Measurements from ENCODE around the gene TNFSF12. TPM values are rescaled to one million over a fixed set of nuclear protein-coding genes. Genes with fewer than 3 reads are reported as not detected.
A peak's percentile ranks its signal among the peaks of the same experiment; 100 is the strongest.

Gene TNFSF12
- total RNA-seq, 1 donor from 2014 or later, result 4.3 TPM

GRCh38 chr17:7503521-7503920 lies 45.3 kb upstream of the TNFSF12 start:
- no peaks in the 10 kb centered on the region for H3K27me3 Mint-ChIP-seq
- no peak for TF ChIP-seq CTCF (conservative IDR thresholded peaks at IDR 0.05)
- peaks cover 47% of the 10 kb centered on the region for H3K36me3 Mint-ChIP-seq
- peak overlapping the region; percentile 57 for H3K27ac Mint-ChIP-seq
- H3K4me1 Mint-ChIP-seq (ENCODE audit: unreplicated experiment), result no peaks in the 10 kb centered on the region
- no peak overlapping the region for H3K4me3 Mint-ChIP-seq
- H3K9me3 Mint-ChIP-seq, result no peaks in the 10 kb centered on the region
- no peak for DNase-seq (ENCODE audit: extremely low spot score, unreplicated experiment)

GRCh38 chr17:7508145-7508544 lies 40.7 kb upstream of the TNFSF12 start:
- H3K4me1 Mint-ChIP-seq (ENCODE audit: unreplicated experiment), result no peaks in the 10 kb centered on the region
- no peak overlapping the region for H3K4me3 Mint-ChIP-seq
- H3K27ac Mint-ChIP-seq, result peak overlapping the region; percentile 70

GRCh38 chr17:7508846-7509245 lies 40.0 kb upstream of the TNFSF12 start:
- no peaks in the 10 kb centered on the region for H3K27me3 Mint-ChIP-seq
- no peaks in the 10 kb centered on the region for H3K9me3 Mint-ChIP-seq
- no peak for TF ChIP-seq CTCF (conservative IDR thresholded peaks at IDR 0.05)
- H3K4me1 Mint-ChIP-seq (ENCODE audit: unreplicated experiment), result no peaks in the 10 kb centered on the region
- H3K4me3 Mint-ChIP-seq, result no peak overlapping the region
- DNase-seq (ENCODE audit: extremely low spot score, unreplicated experiment), result no peak
- no peak overlapping the region for H3K27ac Mint-ChIP-seq
- H3K36me3 Mint-ChIP-seq, result peaks cover 30% of the 10 kb centered on the region

More at GRCh38 chr17:7508145-7508544, 40.7 kb upstream of the TNFSF12 start:
- no peak for TF ChIP-seq CTCF (conservative IDR thresholded peaks at IDR 0.05)
- H3K36me3 Mint-ChIP-seq, result peaks cover 35% of the 10 kb centered on the region
- DNase-seq (ENCODE audit: extremely low spot score, unreplicated experiment), result no peak
- H3K27me3 Mint-ChIP-seq, result no peaks in the 10 kb centered on the region
- H3K9me3 Mint-ChIP-seq, result no peaks in the 10 kb centered on the region

GRCh38 chr17:7509937-7510336 lies 38.9 kb upstream of the TNFSF12 start:
- Mint-ChIP-seq H3K4me1 (ENCODE audit: unreplicated experiment) (no peaks in the 10 kb centered on the region), H3K36me3 (peaks cover 31% of the 10 kb centered on the region), H3K4me3 (no peak overlapping the region), H3K9me3 (no peaks in the 10 kb centered on the region), H3K27me3 (no peaks in the 10 kb centered on the region), H3K27ac (no peak overlapping the region)
- no peak for DNase-seq (ENCODE audit: extremely low spot score, unreplicated experiment)
- TF ChIP-seq CTCF (conservative IDR thresholded peaks at IDR 0.05), result no peak

GRCh38 chr17:7511108-7511507 lies 37.8 kb upstream of the TNFSF12 start:
- no peak overlapping the region for H3K4me3 Mint-ChIP-seq
- H3K36me3 Mint-ChIP-seq, result peaks cover 27% of the 10 kb centered on the region
- no peak for DNase-seq (ENCODE audit: extremely low spot score, unreplicated experiment)
- H3K9me3 Mint-ChIP-seq, result no peaks in the 10 kb centered on the region
- no peaks in the 10 kb centered on the region for H3K4me1 Mint-ChIP-seq (ENCODE audit: unreplicated experiment)
- H3K27me3 Mint-ChIP-seq, result no peaks in the 10 kb centered on the region
- no peak for TF ChIP-seq CTCF (conservative IDR thresholded peaks at IDR 0.05)
- H3K27ac Mint-ChIP-seq, result peak overlapping the region; percentile 26

- DNase-seq (ENCODE audit: extremely low spot score, unreplicated experiment), result no peak
- H3K4me1 Mint-ChIP-seq (ENCODE audit: unreplicated experiment), result no peaks in the 10 kb centered on the region
- H3K27me3 Mint-ChIP-seq, result no peaks in the 10 kb centered on the region
- no peak overlapping the region for H3K27ac Mint-ChIP-seq
- no peak overlapping the region for H3K4me3 Mint-ChIP-seq
- TF ChIP-seq CTCF (conservative IDR thresholded peaks at IDR 0.05), result no peak
- H3K36me3 Mint-ChIP-seq, result peaks cover 21% of the 10 kb centered on the region
- H3K9me3 Mint-ChIP-seq, result no peaks in the 10 kb centered on the region
These were observed 36.8 kb upstream of the TNFSF12 start for GRCh38 chr17:7512105-7512504.
